ENCODE results near the gene ZBTB4. TPM values are rescaled to one million over a fixed set of nuclear protein-coding genes. Genes with fewer than 3 reads are reported as not detected.

Gene ZBTB4
- total and polyA plus RNA-seq, 9 of the 15 experiments (the other 6 are each of a cell fraction or from before 2014, with no cell fraction given) = 0.92 to 6.9 (median 3.3) TPM

DNA sequence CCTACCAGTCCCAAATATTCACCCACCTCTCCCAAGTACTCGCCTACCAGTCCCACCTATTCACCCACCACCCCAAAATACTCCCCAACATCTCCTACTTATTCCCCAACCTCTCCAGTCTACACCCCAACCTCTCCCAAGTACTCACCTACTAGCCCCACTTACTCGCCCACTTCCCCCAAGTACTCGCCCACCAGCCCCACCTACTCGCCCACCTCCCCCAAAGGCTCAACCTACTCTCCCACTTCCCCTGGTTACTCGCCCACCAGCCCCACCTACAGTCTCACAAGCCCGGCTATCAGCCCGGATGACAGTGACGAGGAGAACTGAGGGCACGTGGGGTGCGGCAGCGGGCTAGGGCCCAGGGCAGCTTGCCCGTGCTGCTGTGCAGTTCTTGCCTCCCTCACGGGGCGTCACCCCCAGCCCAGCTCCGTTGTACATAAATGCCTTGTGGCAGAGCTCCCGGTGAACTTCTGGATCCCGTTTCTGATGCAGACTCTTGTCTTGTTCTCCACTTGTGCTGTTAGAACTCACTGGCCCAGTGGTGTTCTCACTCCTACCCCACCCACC is 34.5 kb upstream of the ZBTB4 start:
- no peak for ATAC-seq
- no peak for FAIRE-seq

DNA sequence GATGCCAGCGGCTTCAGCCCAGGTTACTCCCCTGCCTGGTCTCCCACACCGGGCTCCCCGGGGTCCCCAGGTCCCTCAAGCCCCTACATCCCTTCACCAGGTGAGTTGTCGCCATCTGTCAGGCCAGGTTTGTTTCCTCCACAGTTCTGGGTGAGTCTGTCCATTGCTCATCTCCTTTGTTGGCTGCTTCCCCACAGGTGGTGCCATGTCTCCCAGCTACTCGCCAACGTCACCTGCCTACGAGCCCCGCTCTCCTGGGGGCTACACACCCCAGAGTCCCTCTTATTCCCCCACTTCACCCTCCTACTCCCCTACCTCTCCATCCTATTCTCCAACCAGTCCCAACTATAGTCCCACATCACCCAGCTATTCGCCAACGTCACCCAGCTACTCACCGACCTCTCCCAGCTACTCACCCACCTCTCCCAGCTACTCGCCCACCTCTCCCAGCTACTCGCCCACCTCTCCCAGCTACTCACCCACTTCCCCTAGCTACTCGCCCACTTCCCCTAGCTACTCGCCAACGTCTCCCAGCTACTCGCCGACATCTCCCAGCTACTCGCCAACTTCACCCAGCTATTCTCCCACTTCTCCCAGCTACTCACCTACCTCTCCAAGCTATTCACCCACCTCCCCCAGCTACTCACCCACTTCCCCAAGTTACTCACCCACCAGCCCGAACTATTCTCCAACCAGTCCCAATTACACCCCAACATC is 33.6 kb upstream of the ZBTB4 start:
- no peak overlapping the region for H3K4me3 ChIP-seq
- no peak for ATAC-seq
- intact Hi-C loops (cut with micrococcal nuclease) = no loop called here

More for the DNA sequence above, 34.5 kb upstream of the ZBTB4 start:
- no TSS peak for BruUV-seq (replicated peaks)
- ChIA-PET POLR2A (interaction anchor here (0.6 to 1.3 kb wide), 6 partner anchors 13 to 128 kb away, joined by 3 to 4 read pairs (median 3); no protein-coding TSS in a partner anchor), CTCF (ENCODE audit: low intra/inter-chr PET ratio) (interaction anchor here (0.7 to 2.1 kb wide), 2 partner anchors 15 to 47 kb away, joined by 3 to 16 read pairs; no protein-coding TSS in a partner anchor)
- Histone ChIP-seq H3K79me2 (ENCODE audit: control insufficient read depth, insufficient read depth, low read length) (no peaks in the 10 kb centered on the region), H3K9ac (ENCODE audit: insufficient read depth in 1 of 2, low read depth in 2 of 2, low read length in 2 of 2) (no peak overlapping the region), H3K9me1 (ENCODE audit: control insufficient read depth, insufficient read depth, low read length) (peaks cover 3% of the 10 kb centered on the region), H3K27me3 (ENCODE audit: control insufficient read depth in 2 of 2, insufficient read depth in 2 of 2, low read length in 2 of 2) (no peaks in the 10 kb centered on the region), H2AFZ (ENCODE audit: low read depth, low read length) (no peak overlapping the region), H4K20me1 (replicated peaks; ENCODE audit: control insufficient read depth, insufficient read depth, low read length) (no peaks in the 10 kb centered on the region), H3K4me2 (ENCODE audit: insufficient read depth, low read length) (no peak overlapping the region), H3K9me3 (replicated peaks; ENCODE audit: control insufficient read depth, insufficient read depth, low read depth, low read length) (no peaks in the 10 kb centered on the region), H3K4me3 (no peak overlapping the region), H3K36me3 (ENCODE audit: control insufficient read depth, insufficient read depth, low read length) (peaks cover 48% of the 10 kb centered on the region; the same call in 2 of the 3 replicates), H3K4me1 (replicated peaks in 1 of 2; ENCODE audit: control insufficient read depth in 2 of 2, insufficient read depth in 2 of 2, low read length in 2 of 2) (no peaks in the 10 kb centered on the region; a peak in 1 of 5 replicates), H3K27ac (ENCODE audit: extremely low read depth, low read depth, low read length) (no peak overlapping the region)
- 90% methylated on average over 14 of the region's 17 CpGs for WGBS (ENCODE audit: insufficient coverage, low coverage, missing lambda C conversion rate)
- peak in 1 of 4 experiments; percentile 11 for DNase-seq (ENCODE audit: extremely low read depth in 1 of 4, low spot score in 3 of 4)
- in situ Hi-C loops (cut with MboI) = no loop called here
- no peak for TF ChIP-seq POLR2A (conservative IDR thresholded peaks at IDR 0.05)
- intact Hi-C loops (cut with micrococcal nuclease) = loop anchor here (1.0 kb wide), 1 partner anchor 47 kb away; the partner anchor contains the start of gene SENP3

More for the DNA sequence above, 33.6 kb upstream of the ZBTB4 start:
- Histone ChIP-seq H3K27ac (ENCODE audit: extremely low read depth, low read depth, low read length) (no peak overlapping the region), H2AFZ (ENCODE audit: low read depth, low read length) (no peak overlapping the region), H3K9me3 (replicated peaks; ENCODE audit: control insufficient read depth, insufficient read depth, low read depth, low read length) (no peaks in the 10 kb centered on the region), H3K4me1 (replicated peaks in 1 of 2; ENCODE audit: control insufficient read depth in 2 of 2, insufficient read depth in 2 of 2, low read length in 2 of 2) (no peaks in the 10 kb centered on the region; a peak in 1 of 5 replicates), H3K9ac (ENCODE audit: insufficient read depth in 1 of 2, low read depth in 2 of 2, low read length in 2 of 2) (no peak overlapping the region), H3K27me3 (ENCODE audit: control insufficient read depth in 2 of 2, insufficient read depth in 2 of 2, low read length in 2 of 2) (no peaks in the 10 kb centered on the region), H3K79me2 (ENCODE audit: control insufficient read depth, insufficient read depth, low read length) (no peaks in the 10 kb centered on the region), H3K36me3 (ENCODE audit: control insufficient read depth, insufficient read depth, low read length) (peaks cover 57% of the 10 kb centered on the region), H3K9me1 (ENCODE audit: control insufficient read depth, insufficient read depth, low read length) (peaks cover 3% of the 10 kb centered on the region), H3K4me2 (ENCODE audit: insufficient read depth, low read length) (no peak overlapping the region), H4K20me1 (replicated peaks; ENCODE audit: control insufficient read depth, insufficient read depth, low read length) (no peaks in the 10 kb centered on the region)
- TF ChIP-seq PCBP1 (IDR thresholded peaks at IDR 0.05; ENCODE audit: low read depth, low read length, poor library complexity, severe bottlenecking) (no peak), ZKSCAN8 (CRISPR knock-in tag; IDR thresholded peaks at IDR 0.05) (no peak), ZNF124 (CRISPR knock-in tag; IDR thresholded peaks at IDR 0.05) (no peak), ZNF24 (IDR thresholded peaks at IDR 0.05) (no peak)
- TF ChIP-seq, protein P1, sequence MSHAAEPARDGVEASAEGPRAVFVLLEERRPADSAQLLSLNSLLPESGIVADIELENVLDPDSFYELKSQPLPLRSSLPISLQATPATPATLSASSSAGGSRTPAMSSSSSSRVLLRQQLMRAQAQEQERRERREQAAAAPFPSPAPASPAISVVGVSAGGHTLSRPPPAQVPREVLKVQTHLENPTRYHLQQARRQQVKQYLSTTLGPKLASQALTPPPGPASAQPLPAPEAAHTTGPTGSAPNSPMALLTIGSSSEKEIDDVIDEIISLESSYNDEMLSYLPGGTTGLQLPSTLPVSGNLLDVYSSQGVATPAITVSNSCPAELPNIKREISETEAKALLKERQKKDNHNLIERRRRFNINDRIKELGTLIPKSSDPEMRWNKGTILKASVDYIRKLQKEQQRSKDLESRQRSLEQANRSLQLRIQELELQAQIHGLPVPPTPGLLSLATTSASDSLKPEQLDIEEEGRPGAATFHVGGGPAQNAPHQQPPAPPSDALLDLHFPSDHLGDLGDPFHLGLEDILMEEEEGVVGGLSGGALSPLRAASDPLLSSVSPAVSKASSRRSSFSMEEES (CRISPR knock-in tag; IDR thresholded peaks at IDR 0.05) = no peak
- TF ChIP-seq, protein P2, sequence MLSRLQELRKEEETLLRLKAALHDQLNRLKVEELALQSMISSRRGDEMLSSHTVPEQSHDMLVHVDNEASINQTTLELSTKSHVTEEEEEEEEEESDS (CRISPR knock-in tag; IDR thresholded peaks at IDR 0.05) = no peak
- TF ChIP-seq, protein P3, sequence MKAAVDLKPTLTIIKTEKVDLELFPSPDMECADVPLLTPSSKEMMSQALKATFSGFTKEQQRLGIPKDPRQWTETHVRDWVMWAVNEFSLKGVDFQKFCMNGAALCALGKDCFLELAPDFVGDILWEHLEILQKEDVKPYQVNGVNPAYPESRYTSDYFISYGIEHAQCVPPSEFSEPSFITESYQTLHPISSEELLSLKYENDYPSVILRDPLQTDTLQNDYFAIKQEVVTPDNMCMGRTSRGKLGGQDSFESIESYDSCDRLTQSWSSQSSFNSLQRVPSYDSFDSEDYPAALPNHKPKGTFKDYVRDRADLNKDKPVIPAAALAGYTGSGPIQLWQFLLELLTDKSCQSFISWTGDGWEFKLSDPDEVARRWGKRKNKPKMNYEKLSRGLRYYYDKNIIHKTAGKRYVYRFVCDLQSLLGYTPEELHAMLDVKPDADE (conservative IDR thresholded peaks at IDR 0.05; ENCODE audit: control insufficient read depth, low read depth, low read length) = no peak
- WGBS (ENCODE audit: insufficient coverage, low coverage, missing lambda C conversion rate) = 95% methylated on average over 18 of the region's 20 CpGs
- ChIA-PET POLR2A (interaction anchor here (0.6 to 1.3 kb wide), 6 partner anchors 12 to 128 kb away, joined by 3 to 4 read pairs (median 3); no protein-coding TSS in a partner anchor), CTCF (ENCODE audit: low intra/inter-chr PET ratio) (interaction anchor here (0.7 kb wide), 1 partner anchor 14 kb away, joined by 3 read pairs; no protein-coding TSS in a partner anchor)
- no TSS peak for BruUV-seq (replicated peaks)
- DNase-seq (ENCODE audit: extremely low read depth in 1 of 4, low spot score in 3 of 4) (no peak), FAIRE-seq (no peak)
- in situ Hi-C loops (cut with MboI) = no loop called here
